ENCODE results near the gene OR13A1.
"Not testable (repeated sequence)": the region's sequence is repeated elsewhere in the genome, so short reads cannot be mapped to it uniquely, and the experiment has no call there.

GRCh38 chr10:45260635-45261034 is 54.8 kb downstream of the OR13A1 start:
- TF ChIP-seq CTCF (IDR thresholded peaks at IDR 0.05; ENCODE audit: insufficient read depth, low read length, poor library complexity, severe bottlenecking); EZH2phosphoT487 (conservative IDR thresholded peaks at IDR 0.05; ENCODE audit: low read length): not testable (repeated sequence)
